Glutamatergic neuron (in vitro differentiated cells): ENCODE results near the gene TMC8. TPM values are rescaled to one million over a fixed set of nuclear protein-coding genes. Genes with fewer than 3 reads are reported as not detected.
"Not testable (repeated sequence)": the region's sequence is repeated elsewhere in the genome, so short reads cannot be mapped to it uniquely, and the experiment has no call there.

ENCODE experiments used
- DNase-seq: peaks from one replicate; pipeline ENCODE4 v3.0.0; 2022
- H3K27ac Mint-ChIP-seq: one replicate; pipeline ENCODE4 v1.8.0; 2020; ENCODE audit warnings: mild to moderate bottlenecking, mixed read lengths, inconsistent platforms; ENCODE audit not compliant: unreplicated experiment
- H3K27me3 Mint-ChIP-seq: one replicate; pipeline ENCODE4 v1.8.0; 2020; ENCODE audit warnings: mild to moderate bottlenecking, moderate library complexity, mixed read lengths, inconsistent platforms; ENCODE audit not compliant: unreplicated experiment
- H3K36me3 Mint-ChIP-seq: one replicate; pipeline ENCODE4 v1.8.0; 2020; ENCODE audit warnings: mild to moderate bottlenecking, mixed read lengths, inconsistent platforms; ENCODE audit not compliant: unreplicated experiment
- H3K4me1 Mint-ChIP-seq: one replicate; pipeline ENCODE4 v1.8.0; 2020; ENCODE audit warnings: mild to moderate bottlenecking, low read depth, mixed read lengths, inconsistent platforms; ENCODE audit not compliant: unreplicated experiment
- H3K4me3 Mint-ChIP-seq: one replicate; pipeline ENCODE4 v1.8.0; 2020; ENCODE audit warnings: mild to moderate bottlenecking, mixed read lengths, inconsistent platforms; ENCODE audit not compliant: unreplicated experiment
- H3K9me3 Mint-ChIP-seq: one replicate; pipeline ENCODE4 v1.8.0; 2020; ENCODE audit warnings: mild to moderate bottlenecking, moderate library complexity, mixed read lengths, inconsistent platforms; ENCODE audit not compliant: unreplicated experiment
- CTCF ChIP-seq: fragments of 200-600 bp; sonication (generic); IDR thresholded peaks from one replicate; pipeline ENCODE4 v1.5.0; 2021; ENCODE audit not compliant: partially characterized antibody, unreplicated experiment
- total RNA-seq: library from RNA; stranded (reverse); fragmentation: NEBNext Ultra II Directional; extraction: Animal tissue kit (Norgen Biotek cat#: 25700); gene quantifications from one replicate; pipeline ENCODE4 v1.2.1, GENCODE V29; 2021; ENCODE audit not compliant: unreplicated experiment

The TMC8 gene
- total RNA-seq, 1 donor from 2014 or later, result not detected

DNA sequence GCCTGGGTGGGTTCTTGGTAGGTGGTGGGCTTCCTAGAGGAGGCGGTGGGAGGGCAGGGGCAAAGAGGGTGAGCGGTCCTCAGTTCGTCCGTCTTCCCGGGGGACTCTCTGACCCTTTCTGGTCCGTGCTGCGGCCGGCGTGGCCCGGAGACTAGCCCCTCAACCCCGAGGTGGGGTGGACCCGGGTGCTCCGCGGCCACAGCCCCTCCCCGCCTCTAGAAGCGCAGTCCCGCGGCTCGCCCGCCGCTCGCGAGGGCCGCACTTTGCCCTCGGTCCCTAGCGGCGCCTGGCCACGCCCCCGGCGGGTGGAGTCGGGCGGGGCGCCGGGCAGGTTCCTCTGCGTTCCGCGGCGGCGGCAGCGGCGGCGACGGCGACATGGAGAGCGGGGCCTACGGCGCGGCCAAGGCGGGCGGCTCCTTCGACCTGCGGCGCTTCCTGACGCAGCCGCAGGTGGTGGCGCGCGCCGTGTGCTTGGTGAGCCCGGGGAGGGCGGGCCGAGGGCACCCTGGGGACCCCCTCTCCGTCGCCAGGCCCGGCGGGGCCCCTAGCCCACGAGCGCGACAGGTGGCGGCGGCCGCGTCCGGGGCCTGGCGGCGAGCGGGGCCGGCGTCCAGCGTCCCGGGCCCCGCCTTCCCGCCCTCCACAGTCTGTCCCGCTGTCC, 37.8 kb downstream of the TMC8 start, which contains the start of gene SYNGR2:
SYNGR2 (plus strand) TSS at position 340 of the 661 bp plus-strand sequence; CDS start at position 376, 36 bp downstream.
- Mint-ChIP-seq H3K4me3 (peak within 1 kb of the TSS; percentile 78), H3K9me3 (peaks cover 3% of the 10 kb centered on the region), H3K4me1 (no peaks in the 10 kb centered on the region), H3K27me3 (no peaks in the 10 kb centered on the region), H3K36me3 (no peaks in the 10 kb centered on the region), H3K27ac (no peak within 1 kb of the TSS)
- TF ChIP-seq CTCF, result no peak
- peak; percentile 89 for DNase-seq

GRCh38 chr17:78168903-78169793, 38.6 kb downstream of the TMC8 start:
- no peak for TF ChIP-seq CTCF

GRCh38 chr17:78170692-78171590, 40.4 kb downstream of the TMC8 start:
- peaks cover 6% of the 10 kb centered on the region for H3K9me3 Mint-ChIP-seq
- peaks cover 11% of the 10 kb centered on the region for H3K4me1 Mint-ChIP-seq
- no peak for DNase-seq
- TF ChIP-seq CTCF, result no peak
- no peak overlapping the region for H3K4me3 Mint-ChIP-seq
- no peaks in the 10 kb centered on the region for H3K36me3 Mint-ChIP-seq
- no peak overlapping the region for H3K27ac Mint-ChIP-seq
- no peaks in the 10 kb centered on the region for H3K27me3 Mint-ChIP-seq

More at GRCh38 chr17:78168903-78169793, 38.6 kb downstream of the TMC8 start:
- peaks cover 6% of the 10 kb centered on the region for H3K9me3 Mint-ChIP-seq
- peaks cover 2% of the 10 kb centered on the region for H3K4me1 Mint-ChIP-seq
- H3K27ac Mint-ChIP-seq, result no peak overlapping the region
- no peak for DNase-seq
- no peak overlapping the region for H3K4me3 Mint-ChIP-seq
- no peaks in the 10 kb centered on the region for H3K36me3 Mint-ChIP-seq
- no peaks in the 10 kb centered on the region for H3K27me3 Mint-ChIP-seq

DNA sequence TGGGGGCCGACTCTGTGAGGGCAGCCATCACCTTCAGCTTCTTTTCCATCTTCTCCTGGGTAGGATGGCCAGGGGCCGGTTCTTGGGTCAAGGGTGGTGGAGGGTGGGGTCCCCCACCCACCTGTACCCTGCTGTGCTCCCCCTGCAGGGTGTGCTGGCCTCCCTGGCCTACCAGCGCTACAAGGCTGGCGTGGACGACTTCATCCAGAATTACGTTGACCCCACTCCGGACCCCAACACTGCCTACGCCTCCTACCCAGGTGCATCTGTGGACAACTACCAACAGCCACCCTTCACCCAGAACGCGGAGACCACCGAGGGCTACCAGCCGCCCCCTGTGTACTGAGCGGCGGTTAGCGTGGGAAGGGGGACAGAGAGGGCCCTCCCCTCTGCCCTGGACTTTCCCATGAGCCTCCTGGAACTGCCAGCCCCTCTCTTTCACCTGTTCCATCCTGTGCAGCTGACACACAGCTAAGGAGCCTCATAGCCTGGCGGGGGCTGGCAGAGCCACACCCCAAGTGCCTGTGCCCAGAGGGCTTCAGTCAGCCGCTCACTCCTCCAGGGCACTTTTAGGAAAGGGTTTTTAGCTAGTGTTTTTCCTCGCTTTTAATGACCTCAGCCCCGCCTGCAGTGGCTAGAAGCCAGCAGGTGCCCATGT, 41.1 kb downstream of the TMC8 start:
- not testable (repeated sequence) for DNase-seq, H3K36me3 Mint-ChIP-seq, H3K27me3 Mint-ChIP-seq, H3K27ac Mint-ChIP-seq, H3K9me3 Mint-ChIP-seq, H3K4me3 Mint-ChIP-seq
- peaks cover 14% of the 10 kb centered on the region for H3K4me1 Mint-ChIP-seq
